Measurements from ENCODE around the gene KRT26. TPM values are rescaled to one million over a fixed set of nuclear protein-coding genes. Genes with fewer than 3 reads are reported as not detected.

KRT26 gene
- total and polyA plus RNA-seq, 2 of the 8 experiments (the other 6 are each of a cell fraction or from before 2014, with no cell fraction given) = not detected

DNA sequence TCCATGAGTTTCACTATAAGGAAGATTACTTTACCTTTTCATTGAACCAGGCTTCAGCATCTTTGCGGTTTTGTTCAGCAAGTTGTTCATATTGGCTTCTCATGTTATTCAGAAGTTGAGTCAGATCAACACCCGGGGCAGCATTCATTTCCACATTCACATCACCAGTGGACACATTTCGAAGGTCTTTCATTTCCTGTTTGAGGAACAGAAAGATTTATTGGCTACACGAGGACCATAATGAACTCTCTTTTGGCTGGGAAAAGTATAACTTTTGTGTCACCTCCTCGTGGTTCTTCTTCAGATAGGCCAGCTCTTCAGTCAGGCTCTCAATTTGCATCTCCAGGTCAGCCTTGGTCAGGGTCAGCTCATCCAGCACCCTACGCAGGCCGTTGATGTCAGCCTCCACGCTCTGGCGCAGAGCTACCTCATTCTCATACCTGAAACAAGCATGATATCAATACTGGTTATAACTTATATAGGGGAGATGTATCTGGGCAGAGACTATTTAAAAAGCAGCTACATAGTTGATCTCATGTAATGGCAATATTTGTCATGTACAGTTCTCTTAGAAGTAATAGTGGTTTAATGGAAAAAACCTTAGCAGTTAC is 48.3 kb upstream of the KRT26 start (continued):
- no peak for TF ChIP-seq RAD21 (IDR thresholded peaks at IDR 0.05 in 1 of 2, conservative IDR thresholded peaks at IDR 0.05 in 1 of 2; ENCODE audit: low read depth in 2 of 2, low read length in 2 of 2)
- TF ChIP-seq ATF2 (IDR thresholded peaks at IDR 0.05; ENCODE audit: low read length) = no peak
- TF ChIP-seq RXRA (IDR thresholded peaks at IDR 0.05; ENCODE audit: insufficient read depth, low read depth, low read length) = no peak
- TF ChIP-seq SIRT6 (IDR thresholded peaks at IDR 0.05; ENCODE audit: low read length) = no peak
- no peak for TF ChIP-seq CHD2 (IDR thresholded peaks at IDR 0.05; ENCODE audit: low read length)
- no peak for TF ChIP-seq KDM4A (IDR thresholded peaks at IDR 0.05; ENCODE audit: low read depth, low read length, severe bottlenecking)
